ENCODE results near the gene LOX.

The LOX gene, protein sequence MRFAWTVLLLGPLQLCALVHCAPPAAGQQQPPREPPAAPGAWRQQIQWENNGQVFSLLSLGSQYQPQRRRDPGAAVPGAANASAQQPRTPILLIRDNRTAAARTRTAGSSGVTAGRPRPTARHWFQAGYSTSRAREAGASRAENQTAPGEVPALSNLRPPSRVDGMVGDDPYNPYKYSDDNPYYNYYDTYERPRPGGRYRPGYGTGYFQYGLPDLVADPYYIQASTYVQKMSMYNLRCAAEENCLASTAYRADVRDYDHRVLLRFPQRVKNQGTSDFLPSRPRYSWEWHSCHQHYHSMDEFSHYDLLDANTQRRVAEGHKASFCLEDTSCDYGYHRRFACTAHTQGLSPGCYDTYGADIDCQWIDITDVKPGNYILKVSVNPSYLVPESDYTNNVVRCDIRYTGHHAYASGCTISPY

DNA sequence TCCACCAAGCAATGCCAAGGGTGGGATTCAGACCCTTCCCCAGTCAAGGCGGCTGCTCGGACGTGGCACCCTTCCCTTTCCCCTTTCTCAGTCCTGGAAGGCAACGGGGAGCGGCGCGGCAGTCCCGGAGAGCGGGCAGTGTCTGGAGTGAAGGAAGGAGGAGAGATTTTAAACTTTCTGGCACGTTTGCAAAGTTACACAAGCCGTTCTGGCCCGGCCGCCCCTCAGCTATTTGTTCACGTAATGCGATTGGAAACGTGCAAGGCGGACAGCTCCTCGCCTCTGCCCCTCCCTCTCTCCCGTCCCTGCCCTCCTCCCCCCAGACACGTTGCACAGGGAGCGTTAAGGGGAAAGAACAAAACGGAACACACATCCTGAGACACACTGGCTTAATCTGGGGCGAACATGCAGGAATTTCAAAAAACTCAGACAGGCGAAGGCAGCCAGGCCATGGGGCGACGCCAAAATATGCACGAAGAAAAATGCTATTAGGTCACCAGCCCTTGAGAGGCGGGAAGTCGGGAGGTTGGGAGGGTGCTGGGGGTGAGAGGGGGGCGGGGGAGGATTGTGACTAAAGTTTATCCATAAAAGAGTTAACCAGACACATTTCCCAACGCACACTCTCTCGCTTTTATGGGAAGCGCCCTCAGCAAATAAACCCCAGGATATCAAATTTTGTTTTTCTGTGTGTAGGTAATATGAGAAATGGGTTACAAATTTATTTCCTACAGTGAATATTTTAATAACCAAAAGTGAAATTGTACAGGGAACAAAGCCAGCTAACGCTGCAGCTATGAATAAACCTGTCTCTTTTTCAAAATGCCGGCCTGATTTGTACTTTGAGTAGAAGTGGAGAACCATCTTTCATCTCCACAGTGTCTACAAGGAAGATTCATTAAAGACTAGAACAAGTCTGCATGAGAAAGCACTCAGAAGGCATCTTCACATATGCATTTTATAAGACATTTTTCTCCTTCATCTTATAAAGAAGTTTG, at the start of gene LOX:
TSS of gene LOX (minus strand) at position 144 of the 995 bp plus-strand sequence. CDS start 274 bp downstream, outside the sequence.
- Mint-ChIP-seq H3K4me3 (peak within 1 kb of the TSS; percentile 70), H3K36me3 (ENCODE audit: low read depth) (no peaks in the 10 kb centered on the region), H3K27ac (no peak within 1 kb of the TSS), H3K4me1 (peaks cover 18% of the 10 kb centered on the region), H3K9me3 (no peaks in the 10 kb centered on the region), H3K27me3 (peaks cover 57% of the 10 kb centered on the region)
- no peak for ATAC-seq
- no peak for DNase-seq

DNA sequence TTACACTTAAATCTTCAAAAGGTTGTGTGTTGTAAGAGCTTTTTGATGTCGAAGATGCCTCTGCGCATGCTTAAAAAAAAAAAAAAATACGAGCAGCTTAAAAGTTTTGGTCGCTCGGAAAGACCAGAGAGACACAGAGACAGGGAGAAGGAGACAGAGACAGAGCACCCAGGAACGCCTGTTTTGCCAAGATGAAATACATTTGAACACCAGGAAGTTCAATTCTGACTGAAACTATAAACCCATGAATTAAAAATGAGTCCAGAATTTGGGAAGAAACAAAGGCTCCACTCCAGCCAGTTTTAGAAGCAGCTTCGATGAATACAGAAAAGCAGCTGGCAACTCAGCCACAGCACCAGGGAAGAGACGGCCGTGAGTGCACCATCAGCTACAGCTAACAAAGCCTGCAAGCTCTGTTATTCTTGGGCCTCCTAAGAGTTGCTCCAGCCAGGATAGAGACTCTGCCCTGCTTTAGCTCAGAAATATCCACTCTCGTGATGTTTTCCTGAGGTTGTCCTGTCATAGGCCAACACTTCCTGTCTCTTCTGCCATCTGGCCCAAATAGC, 48.8 kb upstream of the LOX start:
- H3K27me3 Mint-ChIP-seq, result no peaks in the 10 kb centered on the region
- H3K4me3 Mint-ChIP-seq, result no peak overlapping the region
- ATAC-seq, result no peak
- no peak overlapping the region for H3K27ac Mint-ChIP-seq
- no peak for DNase-seq
- no peaks in the 10 kb centered on the region for H3K36me3 Mint-ChIP-seq (ENCODE audit: low read depth)
- H3K4me1 Mint-ChIP-seq, result peaks cover 5% of the 10 kb centered on the region
- no peaks in the 10 kb centered on the region for H3K9me3 Mint-ChIP-seq

DNA sequence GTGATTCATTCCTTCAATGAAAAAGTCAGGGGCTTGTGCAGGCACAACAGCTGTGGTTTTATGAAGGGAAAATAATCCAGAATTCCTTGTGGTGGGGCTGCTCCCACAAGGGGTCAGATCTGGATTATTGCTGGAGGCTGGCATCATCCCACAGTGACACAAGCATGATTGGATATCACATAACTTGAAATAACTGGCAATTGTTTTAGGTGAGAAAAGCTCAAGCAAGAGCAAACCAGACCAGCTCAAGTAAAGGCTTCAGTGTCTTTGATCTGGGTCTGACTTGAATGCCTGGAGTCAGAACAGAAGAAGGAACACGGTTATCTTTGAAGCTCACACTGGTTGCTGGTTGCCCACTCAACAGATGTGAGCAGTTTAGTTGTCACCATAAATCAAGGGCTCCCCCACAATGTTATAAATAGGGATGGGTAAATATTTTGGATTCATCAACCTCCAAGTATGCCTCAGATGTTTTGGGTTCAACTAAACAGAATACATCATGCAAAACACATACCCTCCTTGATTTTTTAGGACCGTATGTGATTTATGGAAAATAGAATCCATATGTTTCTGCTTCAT, 48.2 kb upstream of the LOX start:
- ATAC-seq (no peak), DNase-seq (no peak)
- no peaks in the 10 kb centered on the region for H3K36me3 Mint-ChIP-seq (ENCODE audit: low read depth)
- no peaks in the 10 kb centered on the region for H3K27me3 Mint-ChIP-seq
- H3K4me1 Mint-ChIP-seq, result peaks cover 5% of the 10 kb centered on the region
- H3K9me3 Mint-ChIP-seq, result no peaks in the 10 kb centered on the region
- H3K27ac Mint-ChIP-seq, result no peak overlapping the region
- no peak overlapping the region for H3K4me3 Mint-ChIP-seq

- peaks cover 2% of the 10 kb centered on the region for H3K27me3 Mint-ChIP-seq
- H3K4me3 Mint-ChIP-seq, result no peak overlapping the region
- no peaks in the 10 kb centered on the region for H3K36me3 Mint-ChIP-seq (ENCODE audit: low read depth)
- H3K27ac Mint-ChIP-seq, result no peak overlapping the region
- DNase-seq (no peak), ATAC-seq (no peak)
- H3K4me1 Mint-ChIP-seq, result peaks cover 7% of the 10 kb centered on the region
- H3K9me3 Mint-ChIP-seq, result no peaks in the 10 kb centered on the region
Measured at GRCh38 chr5:122124766-122125165, 46.7 kb upstream of the LOX start.

DNA sequence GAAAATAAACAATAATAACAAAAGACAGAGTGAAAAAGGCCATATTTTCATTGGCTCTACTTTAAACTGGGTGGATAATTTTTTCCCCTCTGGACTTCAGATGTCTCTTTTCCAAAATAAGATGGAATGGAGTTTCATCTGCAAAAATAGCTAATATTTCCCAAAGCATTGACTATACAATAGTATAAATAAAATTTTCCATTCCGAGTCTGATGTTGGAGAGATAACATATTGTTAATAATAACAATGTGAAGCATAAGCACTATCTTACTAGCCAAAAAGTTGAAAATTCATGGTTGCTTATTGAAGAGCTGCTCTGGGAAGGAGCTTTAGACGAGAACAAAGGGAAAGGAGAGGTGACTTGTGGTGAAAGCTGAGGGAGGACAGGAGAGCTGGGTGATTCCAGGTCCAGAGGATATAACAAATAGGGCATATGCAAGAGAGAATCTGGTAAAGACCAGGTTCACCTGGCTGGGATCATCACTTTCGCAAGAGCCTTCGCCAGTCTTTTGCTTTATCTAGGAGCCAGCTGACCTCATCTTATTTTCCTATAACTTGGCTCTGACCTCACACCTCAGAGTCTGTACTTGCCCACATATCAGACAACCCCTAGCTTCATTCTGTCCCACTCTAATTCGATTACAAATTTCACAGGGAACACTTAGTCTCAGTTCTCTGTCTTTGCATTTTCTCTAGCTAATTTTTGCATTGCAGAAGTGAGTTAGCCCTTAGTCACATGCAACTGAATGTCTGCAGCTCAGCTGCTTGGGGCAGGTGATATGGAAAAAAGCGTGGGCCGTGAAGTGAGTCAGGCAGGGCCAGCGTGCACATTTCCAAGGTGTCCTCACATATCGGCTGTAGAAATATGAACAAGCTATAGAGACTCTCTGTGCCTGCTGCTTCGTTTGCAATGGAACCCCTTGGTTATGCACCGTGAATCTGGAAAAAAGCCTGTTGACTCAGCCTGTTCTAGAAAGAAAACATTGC, 43.7 kb upstream of the LOX start:
- peak; percentile 44 for ATAC-seq
- H3K36me3 Mint-ChIP-seq (ENCODE audit: low read depth), result no peaks in the 10 kb centered on the region
- peaks cover 7% of the 10 kb centered on the region for H3K4me1 Mint-ChIP-seq
- no peak overlapping the region for H3K27ac Mint-ChIP-seq
- H3K9me3 Mint-ChIP-seq, result no peaks in the 10 kb centered on the region
- DNase-seq, result no peak
- H3K4me3 Mint-ChIP-seq, result no peak overlapping the region
- H3K27me3 Mint-ChIP-seq, result peaks cover 5% of the 10 kb centered on the region

- Mint-ChIP-seq H3K9me3 (no peaks in the 10 kb centered on the region), H3K36me3 (ENCODE audit: low read depth) (no peaks in the 10 kb centered on the region), H3K27me3 (peaks cover 5% of the 10 kb centered on the region), H3K27ac (peak overlapping the region; percentile 65), H3K4me1 (peaks cover 7% of the 10 kb centered on the region), H3K4me3 (no peak overlapping the region)
- ATAC-seq, result peak; percentile 55
- DNase-seq, result no peak
Measured at GRCh38 chr5:122120957-122121356, 42.9 kb upstream of the LOX start.

GRCh38 chr5:122120493-122120892, 42.4 kb upstream of the LOX start:
- peaks cover 7% of the 10 kb centered on the region for H3K4me1 Mint-ChIP-seq
- no peak overlapping the region for H3K4me3 Mint-ChIP-seq
- DNase-seq (no peak), ATAC-seq (no peak)
- no peak overlapping the region for H3K27ac Mint-ChIP-seq
- no peaks in the 10 kb centered on the region for H3K9me3 Mint-ChIP-seq
- H3K27me3 Mint-ChIP-seq, result peaks cover 5% of the 10 kb centered on the region
- no peaks in the 10 kb centered on the region for H3K36me3 Mint-ChIP-seq (ENCODE audit: low read depth)

DNA sequence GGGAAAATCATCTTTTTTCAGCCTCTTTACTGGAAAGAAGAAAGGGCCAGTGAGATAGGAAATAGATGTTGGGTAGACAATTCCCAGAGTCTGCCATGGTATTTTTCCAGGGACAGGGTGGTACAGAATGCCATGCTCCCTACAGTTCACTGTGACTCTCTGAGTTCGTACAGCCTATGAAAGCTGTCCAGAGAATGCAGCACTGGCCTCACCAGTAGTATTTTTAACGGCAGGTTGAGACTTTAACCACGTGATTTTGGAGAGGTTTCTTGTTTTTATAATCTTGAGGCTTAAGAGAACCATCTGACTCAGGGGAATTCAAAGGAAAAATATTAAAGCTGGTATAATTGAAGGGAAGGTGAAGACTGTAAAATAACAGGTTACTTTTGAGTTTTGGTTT, 41.1 kb upstream of the LOX start:
- H3K27me3 Mint-ChIP-seq, result peaks cover 5% of the 10 kb centered on the region
- DNase-seq, result no peak
- no peak for ATAC-seq
- no peak overlapping the region for H3K27ac Mint-ChIP-seq
- H3K9me3 Mint-ChIP-seq, result no peaks in the 10 kb centered on the region
- no peaks in the 10 kb centered on the region for H3K36me3 Mint-ChIP-seq (ENCODE audit: low read depth)
- H3K4me1 Mint-ChIP-seq, result peaks cover 7% of the 10 kb centered on the region
- H3K4me3 Mint-ChIP-seq, result no peak overlapping the region

- Mint-ChIP-seq H3K4me3 (no peak overlapping the region), H3K4me1 (peaks cover 7% of the 10 kb centered on the region)
- ATAC-seq, result no peak
Measured at GRCh38 chr5:122118356-122118948, 40.4 kb upstream of the LOX start.

GRCh38 chr5:122114501-122114900, 36.4 kb upstream of the LOX start:
- H3K27me3 Mint-ChIP-seq, result peaks cover 3% of the 10 kb centered on the region

More at GRCh38 chr5:122118356-122118948, 40.4 kb upstream of the LOX start:
- DNase-seq, result no peak
- Mint-ChIP-seq H3K27me3 (peaks cover 5% of the 10 kb centered on the region), H3K36me3 (ENCODE audit: low read depth) (no peaks in the 10 kb centered on the region), H3K27ac (no peak overlapping the region), H3K9me3 (no peaks in the 10 kb centered on the region)

DNA sequence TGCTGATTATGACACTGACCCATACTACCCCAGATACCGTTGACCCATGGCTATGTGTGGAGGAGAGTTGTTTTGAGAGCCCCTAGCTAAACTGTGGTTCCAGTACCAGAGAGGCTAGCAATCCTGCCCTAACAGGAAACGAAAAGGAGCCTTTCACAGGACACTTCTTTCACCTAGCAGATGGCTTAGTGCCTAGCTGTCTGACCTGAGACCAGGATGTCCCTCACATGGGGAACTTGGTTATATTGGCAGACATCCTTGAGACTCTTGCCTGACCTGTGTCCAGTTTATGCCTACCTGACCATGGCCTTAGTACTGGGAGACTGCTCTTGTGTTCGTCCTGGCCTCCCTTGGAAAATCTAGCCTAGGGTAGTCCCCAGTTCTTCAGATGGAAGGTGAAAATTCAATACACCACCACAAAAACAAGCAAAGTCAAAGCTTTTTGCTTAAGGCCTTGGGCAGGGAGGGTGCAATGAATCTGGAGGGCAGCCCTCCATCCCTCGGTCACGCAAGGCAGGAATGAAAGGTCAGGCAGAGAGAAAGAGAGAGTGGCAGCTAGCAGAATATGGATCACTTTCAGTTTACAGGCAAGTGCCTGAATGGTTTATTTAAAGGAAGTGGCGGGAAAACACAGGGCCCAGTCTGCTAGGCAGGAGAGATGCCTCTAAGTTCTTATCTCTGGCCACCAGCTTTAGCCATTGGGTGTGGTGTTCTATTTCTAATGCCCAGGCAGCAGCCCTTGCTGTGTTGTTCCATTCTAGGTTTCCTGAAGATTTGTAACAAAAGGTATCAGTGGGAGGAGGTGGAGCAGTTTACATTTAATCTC, 34.9 kb upstream of the LOX start:
- no peak overlapping the region for H3K4me3 Mint-ChIP-seq
- H3K9me3 Mint-ChIP-seq, result no peaks in the 10 kb centered on the region
- DNase-seq, result no peak
- peaks cover 3% of the 10 kb centered on the region for H3K27me3 Mint-ChIP-seq
- no peaks in the 10 kb centered on the region for H3K4me1 Mint-ChIP-seq
- H3K27ac Mint-ChIP-seq, result no peak overlapping the region
- no peak for ATAC-seq
- H3K36me3 Mint-ChIP-seq (ENCODE audit: low read depth), result no peaks in the 10 kb centered on the region

More at GRCh38 chr5:122114501-122114900, 36.4 kb upstream of the LOX start:
- no peaks in the 10 kb centered on the region for H3K4me1 Mint-ChIP-seq
- ATAC-seq (no peak), DNase-seq (no peak)
- no peak overlapping the region for H3K27ac Mint-ChIP-seq
- H3K36me3 Mint-ChIP-seq (ENCODE audit: low read depth), result no peaks in the 10 kb centered on the region
- H3K4me3 Mint-ChIP-seq, result no peak overlapping the region
- no peaks in the 10 kb centered on the region for H3K9me3 Mint-ChIP-seq

DNA sequence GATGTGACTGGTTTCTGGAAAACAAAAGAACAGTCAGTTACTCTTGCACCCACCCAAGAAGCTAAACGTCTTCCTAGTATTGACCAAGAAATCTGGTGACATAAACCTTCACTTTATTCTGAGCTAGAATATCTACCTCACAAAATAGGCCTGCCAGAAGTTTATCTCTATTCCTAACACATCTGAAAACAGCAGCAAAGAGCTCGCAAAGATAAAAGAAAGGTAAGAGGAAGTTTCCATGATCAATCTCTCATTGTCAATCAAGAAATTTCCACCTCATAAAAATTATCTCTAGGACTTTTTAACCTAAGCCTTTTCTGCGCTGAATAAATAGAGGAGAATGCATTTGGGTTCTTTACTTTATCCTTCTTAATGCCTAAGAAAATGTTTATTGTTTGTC, 34.0 kb upstream of the LOX start:
- no peak for ATAC-seq
- Mint-ChIP-seq H3K4me3 (no peak overlapping the region), H3K27ac (no peak overlapping the region), H3K9me3 (no peaks in the 10 kb centered on the region), H3K27me3 (no peaks in the 10 kb centered on the region), H3K4me1 (no peaks in the 10 kb centered on the region), H3K36me3 (ENCODE audit: low read depth) (no peaks in the 10 kb centered on the region)
- DNase-seq, result no peak
